HG02759 (cell line): ENCODE results near the gene MIEN1.
"Not testable (repeated sequence)": the region's sequence is repeated elsewhere in the genome, so short reads cannot be mapped to it uniquely, and the experiment has no call there.

Experiments
- ATAC-seq: cut with Tn5 transposase; IDR thresholded peaks from one replicate; pipeline ENCODE4 v1.9.1; 2021; ENCODE audit warnings: mild to moderate bottlenecking, moderate library complexity; ENCODE audit not compliant: unreplicated experiment

MIEN1 gene

DNA sequence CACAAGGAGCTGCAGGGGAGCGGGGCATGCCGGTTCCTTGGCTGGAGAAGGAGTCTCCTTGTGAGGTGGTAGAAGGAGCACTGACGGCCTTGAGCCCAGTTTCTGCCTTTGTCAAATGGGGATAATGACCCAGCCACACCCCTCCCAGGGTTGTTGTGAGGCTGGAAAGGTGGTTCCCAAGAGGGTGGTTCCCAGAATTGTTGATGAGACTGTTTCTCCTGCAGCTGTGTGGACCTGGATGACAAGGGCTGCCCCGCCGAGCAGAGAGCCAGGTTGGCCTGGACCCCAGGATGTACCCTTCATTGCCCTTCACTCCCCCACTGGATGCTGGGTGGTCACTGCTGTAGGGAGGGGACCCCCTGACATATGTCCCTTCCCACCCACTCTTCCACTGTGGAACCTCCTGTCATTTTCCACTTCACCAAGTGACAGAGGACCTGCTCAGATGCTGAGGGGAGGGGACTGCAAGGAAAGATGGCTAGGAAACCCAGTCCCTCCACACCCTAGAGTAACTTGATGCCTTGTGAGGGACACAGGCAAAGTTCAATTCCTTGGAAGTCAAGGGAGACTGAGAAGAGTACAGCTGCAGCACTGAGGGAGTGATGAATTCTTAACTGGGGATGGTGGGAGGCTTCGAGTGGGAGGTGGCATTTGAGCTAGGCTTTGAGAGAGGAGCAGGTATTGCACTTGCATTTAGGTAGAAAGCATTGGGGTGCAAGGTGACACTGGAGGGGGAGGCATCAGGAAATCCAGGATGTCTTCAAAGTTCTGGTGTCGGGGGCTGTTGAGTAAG, 10.6 kb downstream of the MIEN1 start:
- ATAC-seq, result no peak

DNA sequence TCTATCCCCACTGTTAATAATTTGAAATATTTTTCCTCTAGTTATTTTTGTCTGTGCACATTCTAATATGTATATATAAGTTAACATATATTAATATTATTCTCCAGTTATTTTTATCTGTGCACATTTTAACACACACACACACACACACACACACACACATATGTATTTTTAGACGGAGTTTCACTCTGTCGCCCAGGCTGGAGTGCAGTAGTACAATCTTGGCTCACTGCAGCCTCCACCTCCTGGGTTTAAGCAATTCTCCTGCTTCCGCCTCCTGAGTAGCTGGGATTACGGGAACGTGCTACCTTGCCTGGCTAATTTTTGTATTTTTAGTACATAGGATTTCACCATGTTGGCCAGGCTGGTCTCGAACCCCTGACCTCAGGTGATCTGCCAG, 12.7 kb downstream of the MIEN1 start:
- no peak for ATAC-seq

DNA sequence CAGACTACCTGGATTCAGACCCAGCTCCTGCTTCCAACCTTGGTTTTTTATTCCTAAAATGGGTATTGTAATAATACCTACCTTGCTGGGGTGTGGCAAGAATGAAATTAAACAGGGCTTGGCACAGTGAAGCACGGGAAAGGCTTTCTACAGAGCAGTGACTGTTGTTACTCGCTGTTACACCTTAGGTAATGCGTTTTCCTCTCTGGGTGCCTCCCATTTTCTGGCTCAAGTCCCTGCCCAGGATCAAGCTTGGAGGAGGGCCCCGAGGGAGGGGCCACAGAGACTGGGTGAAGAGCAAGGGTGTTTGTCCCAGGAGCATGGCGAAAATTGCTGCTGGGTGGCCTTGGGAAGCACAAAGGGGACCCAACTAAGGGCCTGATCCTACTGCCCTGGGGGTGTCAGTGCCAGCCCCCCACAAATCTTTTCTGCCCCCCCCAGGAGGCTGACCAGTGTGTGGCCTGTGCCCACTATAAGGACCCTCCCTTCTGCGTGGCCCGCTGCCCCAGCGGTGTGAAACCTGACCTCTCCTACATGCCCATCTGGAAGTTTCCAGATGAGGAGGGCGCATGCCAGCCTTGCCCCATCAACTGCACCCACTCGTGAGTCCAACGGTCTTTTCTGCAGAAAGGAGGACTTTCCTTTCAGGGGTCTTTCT, 13.3 kb downstream of the MIEN1 start:
- no peak for ATAC-seq

DNA sequence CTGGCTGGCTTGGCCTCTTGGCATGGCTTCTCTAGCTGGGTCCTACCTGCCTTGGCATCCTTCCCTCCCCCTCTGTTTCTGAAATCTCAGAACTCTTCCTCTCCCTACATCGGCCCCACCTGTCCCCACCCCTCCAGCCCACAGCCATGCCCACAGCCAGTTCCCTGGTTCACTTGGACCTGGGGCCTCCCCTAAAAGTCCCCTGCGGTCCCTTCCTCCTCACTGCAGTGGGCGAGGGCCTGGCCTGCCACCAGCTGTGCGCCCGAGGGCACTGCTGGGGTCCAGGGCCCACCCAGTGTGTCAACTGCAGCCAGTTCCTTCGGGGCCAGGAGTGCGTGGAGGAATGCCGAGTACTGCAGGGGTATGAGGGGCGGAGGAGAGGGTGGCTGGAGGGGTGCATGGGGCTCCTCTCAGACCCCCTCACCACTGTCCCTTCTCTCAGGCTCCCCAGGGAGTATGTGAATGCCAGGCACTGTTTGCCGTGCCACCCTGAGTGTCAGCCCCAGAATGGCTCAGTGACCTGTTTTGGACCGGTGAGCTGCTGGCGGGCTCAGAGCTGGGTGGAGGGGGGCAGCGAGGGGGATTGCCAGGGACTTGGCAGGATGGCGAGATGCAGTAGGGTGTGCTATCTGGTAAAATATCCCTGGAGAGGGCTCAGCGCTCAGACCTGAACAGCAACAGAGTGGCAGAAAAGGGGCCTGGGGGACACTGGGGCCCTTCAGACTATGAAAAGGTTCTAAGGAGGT, 14.1 kb downstream of the MIEN1 start:
- no peak for ATAC-seq

DNA sequence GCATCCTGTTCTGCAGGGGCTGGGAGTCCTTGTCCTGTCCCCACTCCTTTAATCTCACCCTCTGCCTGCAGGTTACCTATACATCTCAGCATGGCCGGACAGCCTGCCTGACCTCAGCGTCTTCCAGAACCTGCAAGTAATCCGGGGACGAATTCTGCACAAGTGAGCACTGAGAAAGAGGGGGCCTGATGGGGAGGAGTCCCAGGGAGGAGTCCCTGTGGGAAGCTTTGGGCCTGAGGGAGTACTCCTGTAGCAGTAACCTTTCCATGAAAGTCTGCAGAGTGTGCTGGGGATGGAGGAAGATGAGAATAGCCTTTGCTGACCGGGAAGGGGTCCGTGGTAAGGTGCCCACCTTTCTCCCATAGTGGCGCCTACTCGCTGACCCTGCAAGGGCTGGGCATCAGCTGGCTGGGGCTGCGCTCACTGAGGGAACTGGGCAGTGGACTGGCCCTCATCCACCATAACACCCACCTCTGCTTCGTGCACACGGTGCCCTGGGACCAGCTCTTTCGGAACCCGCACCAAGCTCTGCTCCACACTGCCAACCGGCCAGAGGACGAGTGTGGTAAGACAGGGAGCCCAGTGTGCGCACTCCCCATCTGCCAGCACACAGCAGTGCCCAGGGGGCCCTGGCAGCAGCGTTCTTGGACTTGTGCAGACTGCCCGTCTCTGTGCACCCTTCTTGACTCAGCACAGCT, 14.8 kb downstream of the MIEN1 start:
- no peak for ATAC-seq

DNA sequence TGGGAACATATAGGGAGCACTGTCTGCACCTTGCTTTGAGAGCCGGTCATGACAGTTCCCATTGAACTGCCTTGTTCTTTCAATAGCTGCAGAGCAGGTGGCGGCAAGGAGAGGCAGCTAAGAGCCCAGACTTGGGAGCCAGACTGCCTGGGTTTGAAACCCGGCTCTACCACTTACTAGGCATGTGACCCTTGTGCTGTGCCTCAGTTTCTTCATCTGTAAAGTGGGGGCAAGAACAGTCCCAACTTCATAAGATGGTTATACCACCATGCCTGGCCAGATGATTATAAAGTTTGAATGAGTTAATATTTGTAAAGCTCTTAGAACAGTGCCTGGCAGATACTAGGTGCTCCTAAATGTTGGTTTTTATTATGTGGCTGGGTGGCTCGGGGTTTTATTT, 16.1 kb downstream of the MIEN1 start:
- ATAC-seq, result no peak

DNA sequence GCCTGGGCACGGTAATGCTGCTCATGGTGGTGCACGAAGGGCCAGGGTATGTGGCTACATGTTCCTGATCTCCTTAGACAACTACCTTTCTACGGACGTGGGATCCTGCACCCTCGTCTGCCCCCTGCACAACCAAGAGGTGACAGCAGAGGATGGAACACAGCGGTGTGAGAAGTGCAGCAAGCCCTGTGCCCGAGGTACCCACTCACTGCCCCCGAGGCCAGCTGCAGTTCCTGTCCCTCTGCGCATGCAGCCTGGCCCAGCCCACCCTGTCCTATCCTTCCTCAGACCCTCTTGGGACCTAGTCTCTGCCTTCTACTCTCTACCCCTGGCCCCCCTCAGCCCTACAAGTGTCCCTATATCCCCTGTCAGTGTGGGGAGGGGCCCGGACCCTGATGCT, 18.5 kb downstream of the MIEN1 start:
- no peak for ATAC-seq

DNA sequence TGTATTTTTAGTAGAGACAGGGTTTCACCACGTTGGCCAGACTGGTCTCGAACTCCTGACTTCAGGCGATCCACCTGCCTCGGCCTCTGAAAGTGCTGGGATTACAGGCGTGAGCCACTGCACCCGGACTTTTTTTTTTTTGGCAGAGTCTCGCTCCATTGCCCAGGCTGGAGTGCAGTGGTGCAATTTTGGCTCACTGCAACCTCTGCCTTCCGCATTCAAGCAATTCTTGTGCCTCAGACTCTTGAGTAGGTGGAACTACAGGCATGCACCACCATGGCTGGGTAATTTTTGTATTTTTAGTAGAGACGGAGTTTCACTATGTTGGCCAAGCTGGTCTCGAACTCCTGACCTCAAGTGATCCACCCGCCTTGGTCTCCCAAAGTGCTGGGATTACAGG, 19.3 kb downstream of the MIEN1 start:
- ATAC-seq, result not testable (repeated sequence)

DNA sequence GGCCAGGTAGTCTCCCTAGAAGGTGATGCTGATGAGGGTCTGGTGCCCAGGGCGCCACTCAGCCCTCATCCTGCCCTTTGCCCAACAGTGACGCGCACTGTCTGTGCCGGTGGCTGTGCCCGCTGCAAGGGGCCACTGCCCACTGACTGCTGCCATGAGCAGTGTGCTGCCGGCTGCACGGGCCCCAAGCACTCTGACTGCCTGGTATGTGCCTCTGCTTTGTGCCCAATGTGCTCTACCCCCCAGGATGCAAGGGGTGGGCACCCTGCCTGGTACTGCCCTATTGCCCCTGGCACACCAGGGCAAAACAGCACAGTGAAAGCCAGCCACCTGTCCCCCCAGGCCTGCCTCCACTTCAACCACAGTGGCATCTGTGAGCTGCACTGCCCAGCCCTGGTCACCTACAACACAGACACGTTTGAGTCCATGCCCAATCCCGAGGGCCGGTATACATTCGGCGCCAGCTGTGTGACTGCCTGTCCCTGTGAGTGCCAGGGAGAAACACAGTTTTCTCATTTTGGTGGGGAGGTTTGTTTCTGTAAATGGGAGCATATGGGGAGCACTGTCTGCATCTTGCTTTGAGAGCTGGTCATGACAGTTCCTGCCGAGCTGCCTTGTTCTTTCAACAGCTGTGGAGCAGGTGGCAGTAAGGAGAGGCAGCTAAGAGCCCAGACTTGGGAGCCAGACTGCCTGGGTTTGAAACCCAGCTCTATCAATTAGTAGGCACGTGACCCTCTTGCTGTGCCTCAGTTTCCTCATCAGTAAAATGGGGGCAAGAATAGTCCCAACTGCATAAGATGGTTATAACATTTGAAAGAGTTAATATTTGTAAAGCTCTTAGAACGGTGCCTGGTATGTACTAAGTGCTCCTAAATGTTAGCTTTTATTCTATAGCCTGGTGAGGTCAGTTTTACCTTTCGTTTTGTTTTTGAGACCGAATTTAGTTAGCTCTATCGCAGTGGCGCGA, 20.1 kb downstream of the MIEN1 start:
- no peak for ATAC-seq

DNA sequence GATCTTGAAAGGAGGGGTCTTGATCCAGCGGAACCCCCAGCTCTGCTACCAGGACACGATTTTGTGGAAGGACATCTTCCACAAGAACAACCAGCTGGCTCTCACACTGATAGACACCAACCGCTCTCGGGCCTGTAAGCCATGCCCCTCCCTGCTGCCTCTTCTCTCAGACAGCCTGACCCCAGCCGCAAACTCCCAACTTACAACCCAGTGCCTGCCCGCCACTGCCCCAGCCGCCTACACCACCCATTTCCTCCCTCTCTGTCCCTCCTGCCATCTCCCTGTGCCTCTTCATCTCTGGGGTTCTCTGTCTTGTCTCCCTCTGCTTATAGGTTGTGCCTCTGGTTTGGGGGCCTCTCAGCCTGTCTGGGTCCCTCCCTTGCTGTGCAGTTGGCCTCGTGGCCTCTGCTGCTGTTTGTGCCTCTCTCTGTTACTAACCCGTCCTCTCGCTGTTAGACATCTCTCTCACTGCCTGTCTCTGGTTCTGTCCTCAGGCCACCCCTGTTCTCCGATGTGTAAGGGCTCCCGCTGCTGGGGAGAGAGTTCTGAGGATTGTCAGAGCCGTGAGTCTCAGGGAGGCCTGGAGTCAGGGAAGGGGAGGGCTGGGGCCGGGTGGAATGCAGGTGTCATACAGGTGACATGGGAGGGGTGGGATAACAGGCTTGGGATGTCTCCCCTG, 20.9 kb downstream of the MIEN1 start:
- no peak for ATAC-seq

DNA sequence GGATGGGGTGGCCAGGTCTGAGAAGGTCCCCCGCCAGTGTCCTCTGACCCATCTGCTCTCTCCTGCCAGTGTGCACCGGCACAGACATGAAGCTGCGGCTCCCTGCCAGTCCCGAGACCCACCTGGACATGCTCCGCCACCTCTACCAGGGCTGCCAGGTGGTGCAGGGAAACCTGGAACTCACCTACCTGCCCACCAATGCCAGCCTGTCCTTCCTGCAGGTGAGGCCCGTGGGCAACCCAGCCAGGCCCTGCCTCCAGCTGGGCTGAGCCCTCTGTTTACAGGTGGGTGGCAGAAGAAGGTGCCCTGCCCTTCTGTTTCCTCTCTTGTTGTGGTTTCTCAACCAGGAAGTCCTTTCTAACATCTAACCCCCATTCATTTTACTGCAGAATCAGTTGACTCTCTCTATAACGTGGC, 23.4 kb downstream of the MIEN1 start:
- ATAC-seq, result no peak

DNA sequence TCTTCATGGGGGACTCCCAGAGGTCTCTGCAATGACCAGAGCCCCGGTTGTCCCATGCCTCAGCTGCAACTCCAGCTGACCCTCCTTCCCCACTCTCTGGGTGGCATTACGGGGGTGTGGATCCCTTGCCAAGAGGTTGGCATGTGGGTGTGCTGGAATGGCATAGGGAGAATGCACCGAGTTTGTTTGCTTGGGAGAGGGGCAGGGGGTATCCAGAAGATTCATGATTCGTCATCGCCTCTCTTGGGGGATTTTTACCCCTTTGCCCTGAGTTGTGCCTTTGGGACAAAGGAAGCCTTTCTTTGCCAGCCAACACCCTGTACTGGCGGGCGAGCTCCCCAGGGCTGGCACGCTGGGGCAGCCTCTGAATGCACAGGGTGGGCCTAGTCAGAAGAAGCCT, 23.9 kb downstream of the MIEN1 start:
- no peak for ATAC-seq

DNA sequence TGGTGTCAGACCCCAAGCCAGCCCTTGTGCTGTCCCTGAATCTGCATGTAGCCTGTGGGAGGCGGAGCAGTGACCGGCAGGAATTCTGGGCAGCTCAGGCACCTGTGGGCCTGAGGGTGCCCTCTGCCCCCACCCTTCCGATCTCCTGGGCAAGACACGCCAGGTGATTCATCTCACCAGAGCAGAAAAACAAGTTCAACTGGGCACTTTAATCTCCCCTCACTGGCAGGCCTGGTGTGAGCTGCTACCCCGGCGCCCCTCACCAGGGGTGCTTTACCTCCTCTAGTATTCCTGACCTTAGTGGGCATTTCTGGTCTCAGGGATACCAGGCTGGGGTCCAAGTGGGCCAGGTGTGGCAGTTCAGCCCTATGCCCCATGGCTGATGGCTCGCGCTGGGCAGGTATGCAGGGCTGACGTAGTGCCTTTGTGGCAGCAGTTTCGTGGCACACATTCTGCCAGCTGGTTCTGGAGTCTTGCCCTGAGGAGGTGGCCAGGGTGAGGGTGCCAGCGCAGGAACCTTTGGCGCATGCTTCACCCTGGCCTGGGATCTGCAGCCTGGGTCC, 24.5 kb downstream of the MIEN1 start:
- no peak for ATAC-seq

DNA sequence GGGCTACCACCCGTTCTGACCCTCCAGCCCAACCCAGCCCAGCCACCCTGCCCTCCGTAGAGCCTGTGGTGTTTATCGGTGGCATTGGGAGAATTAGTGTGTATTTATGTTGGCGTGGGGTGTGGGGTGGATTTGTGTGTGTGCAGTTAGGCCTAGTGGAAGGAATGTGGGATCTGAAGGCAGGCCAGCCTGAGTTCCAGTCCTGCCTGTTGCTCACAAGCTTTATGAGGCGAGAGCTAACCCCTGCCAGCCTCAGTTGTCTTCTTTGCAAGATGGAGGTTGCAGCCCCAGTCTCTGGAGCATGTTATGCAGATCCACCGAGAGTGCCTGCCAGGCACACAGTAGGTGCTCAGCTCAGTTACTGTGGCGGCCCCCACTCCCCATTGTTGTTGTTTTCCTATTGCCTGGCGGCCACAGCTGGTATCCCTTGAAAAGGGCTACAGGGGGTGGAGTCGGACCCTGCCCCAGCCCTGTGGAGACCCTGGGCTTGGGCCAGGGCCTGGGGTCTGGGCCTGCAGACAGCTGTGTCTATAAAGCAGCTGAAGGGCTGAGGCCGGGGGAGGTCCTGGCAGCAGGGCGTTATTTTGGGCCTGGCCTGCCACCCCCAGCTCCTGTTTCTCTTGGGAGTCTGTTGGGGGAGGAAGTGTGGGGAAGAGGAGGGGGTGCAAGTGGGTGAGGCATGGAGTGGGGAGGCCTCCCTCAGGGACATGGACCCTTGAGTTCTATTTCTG, 25.3 kb downstream of the MIEN1 start:
- ATAC-seq, result no peak

DNA sequence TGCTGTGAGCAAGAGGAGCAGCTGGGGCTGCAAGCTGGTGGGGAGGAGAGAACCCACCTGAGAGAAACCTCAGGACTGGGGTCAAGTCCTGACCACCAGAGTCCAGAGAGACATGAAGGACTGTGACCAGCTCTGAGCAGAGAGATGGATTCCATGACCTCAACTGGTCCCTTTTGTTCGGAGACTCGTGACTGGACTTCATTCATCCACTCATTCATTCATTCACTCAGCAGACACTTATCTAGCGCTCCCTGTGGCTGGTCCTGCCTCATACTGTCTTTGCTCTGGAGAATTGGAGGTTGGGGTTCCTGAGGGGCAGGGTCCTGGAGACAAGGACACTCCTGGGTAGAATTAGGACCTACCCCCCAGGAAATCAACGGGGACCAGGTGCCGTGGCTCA, 26.4 kb downstream of the MIEN1 start:
- ATAC-seq, result no peak

DNA sequence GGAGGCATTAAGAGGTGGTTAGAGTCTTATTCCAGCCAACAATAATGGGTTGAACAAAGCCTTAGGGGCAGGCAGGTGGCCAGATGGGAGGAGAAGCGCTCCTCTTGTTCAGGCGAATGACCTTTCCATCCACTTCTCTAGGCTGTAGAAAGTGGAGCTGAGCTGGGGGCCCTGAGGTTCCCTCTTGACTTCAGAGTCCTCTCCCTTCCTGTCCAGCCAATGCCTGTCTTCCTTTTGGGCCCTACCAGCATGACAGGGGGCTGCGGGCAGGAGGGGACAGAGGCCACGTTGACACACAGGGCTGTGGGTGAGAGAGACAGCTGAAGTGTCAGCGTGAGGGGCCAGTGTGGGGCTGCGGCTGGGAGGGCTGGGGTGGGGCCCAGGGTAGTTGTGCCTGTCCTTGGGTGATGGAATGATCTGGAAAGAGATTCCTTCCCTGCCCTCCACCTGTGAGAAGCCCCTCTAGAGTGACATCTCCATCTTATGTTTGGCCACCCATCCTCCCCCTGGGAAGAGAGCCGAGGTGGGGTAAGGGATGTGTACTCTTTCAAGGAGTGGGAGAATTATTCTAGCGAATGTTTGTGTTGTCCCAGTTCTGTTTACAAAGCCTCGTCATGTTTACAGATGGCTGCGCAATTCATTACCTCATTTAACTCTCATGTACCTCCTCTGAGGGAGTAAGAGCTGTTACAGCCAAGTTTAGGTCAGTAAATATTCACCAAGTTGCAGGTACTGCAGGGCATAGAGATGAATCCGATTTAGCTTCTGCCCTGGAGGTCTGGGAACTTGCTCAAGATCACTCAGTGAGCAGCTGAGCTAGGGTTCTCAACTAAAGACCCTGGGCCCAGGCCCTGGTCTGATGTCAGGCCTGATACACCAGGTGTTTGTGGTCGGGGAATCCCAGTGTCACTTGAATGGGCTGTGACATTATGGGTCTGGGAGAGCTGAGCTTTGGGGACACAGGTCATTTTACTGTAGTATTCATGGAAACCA, 27.1 kb downstream of the MIEN1 start:
- ATAC-seq, result no peak

DNA sequence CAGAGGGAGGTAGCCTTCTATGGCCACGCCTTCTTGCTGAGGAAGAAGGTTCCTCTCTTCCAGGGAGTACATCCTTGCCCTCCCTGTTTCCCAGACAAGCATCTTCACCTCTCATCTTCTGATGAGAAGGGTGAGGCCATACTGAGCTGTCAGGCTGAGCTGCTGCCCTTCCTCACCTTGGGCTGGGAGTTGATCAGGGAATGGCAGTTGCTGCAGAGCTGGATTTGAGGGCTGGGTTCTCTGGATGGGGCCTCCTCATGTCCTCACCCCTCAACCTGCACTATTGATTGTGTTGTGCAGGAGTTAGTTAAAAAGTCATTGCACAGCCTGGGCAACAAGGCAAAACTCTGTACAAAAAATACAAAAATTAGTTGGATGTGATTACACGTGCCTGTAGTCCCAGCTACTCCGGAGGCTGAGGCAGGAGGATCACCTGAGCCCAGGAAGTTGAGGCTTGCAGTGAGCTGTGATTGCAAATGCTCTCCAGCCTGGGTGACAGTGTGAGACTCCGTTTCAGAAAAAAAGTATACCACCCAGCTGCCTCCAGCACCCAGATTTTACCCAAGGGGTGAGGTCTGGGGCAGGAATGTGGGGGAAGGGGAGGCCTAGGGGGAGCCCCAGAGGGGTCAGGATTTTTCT, 28.4 kb downstream of the MIEN1 start:
- ATAC-seq, result no peak
